GM21786 (cell line): ENCODE results near the gene ADGRL3.

Source experiments
- ATAC-seq: cut with Tn5 transposase; IDR thresholded peaks from one replicate; pipeline ENCODE4 v1.9.1; 2021; ENCODE audit not compliant: unreplicated experiment

Gene ADGRL3

DNA sequence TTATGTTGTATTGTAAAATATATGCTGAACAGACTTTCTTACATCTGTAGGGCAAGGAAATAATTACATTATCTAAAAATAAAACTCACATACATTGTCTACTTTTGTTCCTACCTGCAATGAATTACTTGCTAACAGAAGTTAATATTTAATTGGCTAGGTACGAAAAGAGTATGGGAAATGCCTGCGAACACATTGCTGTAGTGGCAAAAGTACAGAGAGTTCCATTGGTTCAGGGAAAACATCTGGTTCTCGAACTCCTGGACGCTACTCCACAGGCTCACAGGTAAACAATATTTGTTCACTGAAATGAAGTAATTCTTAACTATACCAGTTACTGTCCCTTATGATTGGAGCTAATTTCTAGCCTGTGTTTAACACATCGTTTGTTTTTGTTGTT, 837.4 kb downstream of the ADGRL3 start:
- no peak for ATAC-seq

DNA sequence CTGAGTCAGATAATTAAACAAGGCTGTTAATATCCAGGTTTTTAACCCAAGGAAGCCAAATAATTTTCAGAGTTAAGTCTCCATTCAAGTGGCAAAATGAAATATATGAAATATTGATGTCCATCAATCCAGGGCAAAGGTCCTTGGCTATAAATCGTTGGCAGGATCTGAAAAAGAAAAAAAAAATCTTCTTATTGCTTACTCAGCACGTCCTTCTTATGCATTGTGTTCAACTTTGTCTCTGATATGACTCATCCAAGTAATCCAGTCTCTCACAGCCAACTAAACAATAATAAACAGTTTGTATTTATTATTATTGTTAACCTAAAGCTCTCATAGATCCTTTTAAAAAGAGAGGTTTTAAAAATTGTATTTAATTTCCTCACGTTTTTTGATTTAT, 851.2 kb downstream of the ADGRL3 start:
- no peak for ATAC-seq

DNA sequence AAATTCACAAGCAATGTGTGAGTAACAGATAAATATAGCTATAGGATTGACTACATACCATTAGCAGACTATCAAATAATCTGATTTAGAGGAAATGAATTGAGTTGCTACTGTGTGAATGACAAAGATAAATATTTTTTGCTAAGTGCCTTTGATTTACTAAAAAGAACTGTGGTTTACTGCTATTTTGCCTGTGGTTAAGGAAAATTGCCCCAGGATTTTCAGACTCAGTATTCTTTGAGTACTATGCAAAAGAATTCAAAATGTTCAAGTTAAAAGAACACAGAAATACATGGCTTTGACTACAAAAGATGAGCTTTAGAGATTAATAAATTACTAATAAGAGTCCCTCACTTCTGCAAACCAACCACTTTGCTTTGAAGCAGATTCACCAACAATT, 853.8 kb downstream of the ADGRL3 start:
- no peak for ATAC-seq

DNA sequence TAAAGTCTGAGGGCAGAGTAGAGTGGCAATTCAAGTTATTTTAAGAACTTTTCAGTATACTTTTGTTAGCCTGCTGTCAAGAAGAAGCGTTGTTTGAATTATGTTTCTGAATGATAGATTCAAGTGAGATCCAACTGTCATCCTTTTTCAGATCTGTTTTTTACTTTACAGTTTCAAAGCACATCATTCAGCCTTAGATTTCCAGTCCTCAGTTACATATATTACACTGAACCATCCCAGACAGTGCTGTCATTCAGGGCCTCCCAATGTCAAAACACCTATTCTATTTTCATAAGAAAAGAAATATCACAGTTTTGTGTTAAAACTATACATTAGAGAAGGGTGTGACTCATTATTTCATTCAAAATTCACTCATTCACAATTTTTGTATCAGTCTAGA, 856.9 kb downstream of the ADGRL3 start:
- ATAC-seq, result no peak

DNA sequence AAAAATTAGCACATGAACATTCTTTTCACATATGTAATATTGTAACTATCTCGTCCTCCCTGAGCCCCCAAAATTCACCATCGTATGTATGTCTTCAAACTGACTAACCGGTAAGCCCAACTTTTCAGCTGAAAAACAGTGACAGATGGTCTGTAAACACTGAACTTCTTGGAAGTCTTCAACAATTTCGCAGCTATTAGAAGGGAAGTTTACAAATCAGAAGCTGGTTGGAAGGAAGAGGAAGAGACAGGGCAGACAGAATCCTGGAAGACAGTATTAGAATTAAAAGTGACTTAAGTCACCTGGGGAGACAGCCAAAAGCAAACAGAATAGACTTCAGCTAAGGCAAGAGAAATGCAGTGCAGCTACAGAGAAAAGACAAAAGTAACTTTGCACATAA, 858.4 kb downstream of the ADGRL3 start:
- ATAC-seq, result no peak

DNA sequence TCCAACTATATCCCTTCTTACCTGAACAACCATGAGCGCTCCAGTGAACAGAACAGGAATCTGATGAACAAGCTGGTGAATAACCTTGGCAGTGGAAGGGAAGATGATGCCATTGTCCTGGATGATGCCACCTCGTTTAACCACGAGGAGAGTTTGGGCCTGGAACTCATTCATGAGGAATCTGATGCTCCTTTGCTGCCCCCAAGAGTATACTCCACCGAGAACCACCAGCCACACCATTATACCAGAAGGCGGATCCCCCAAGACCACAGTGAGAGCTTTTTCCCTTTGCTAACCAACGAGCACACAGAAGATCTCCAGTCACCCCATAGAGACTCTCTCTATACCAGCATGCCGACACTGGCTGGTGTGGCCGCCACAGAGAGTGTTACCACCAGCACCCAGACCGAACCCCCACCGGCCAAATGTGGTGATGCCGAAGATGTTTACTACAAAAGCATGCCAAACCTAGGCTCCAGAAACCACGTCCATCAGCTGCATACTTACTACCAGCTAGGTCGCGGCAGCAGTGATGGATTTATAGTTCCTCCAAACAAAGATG, 870.2 kb downstream of the ADGRL3 start:
- ATAC-seq, result no peak

DNA sequence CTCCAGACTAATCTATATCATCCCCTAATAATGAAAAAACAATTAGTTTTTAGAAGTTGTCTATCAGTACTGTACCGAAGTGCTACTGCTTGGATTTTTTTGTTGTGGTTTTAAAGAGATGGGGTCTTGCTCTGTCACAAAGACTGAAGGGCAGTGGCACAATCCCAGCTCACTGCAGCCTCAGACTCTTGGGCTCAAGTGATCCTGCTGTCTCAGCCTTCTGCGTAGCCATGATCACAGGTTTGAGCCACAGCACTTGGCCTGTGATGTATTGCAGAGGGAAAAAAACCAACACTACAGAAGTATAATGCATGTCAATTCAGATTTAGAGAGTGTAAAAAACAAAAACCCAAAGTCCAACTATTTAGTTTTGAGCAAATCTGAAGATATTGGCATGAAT, 875.0 kb downstream of the ADGRL3 start:
- ATAC-seq, result no peak

DNA sequence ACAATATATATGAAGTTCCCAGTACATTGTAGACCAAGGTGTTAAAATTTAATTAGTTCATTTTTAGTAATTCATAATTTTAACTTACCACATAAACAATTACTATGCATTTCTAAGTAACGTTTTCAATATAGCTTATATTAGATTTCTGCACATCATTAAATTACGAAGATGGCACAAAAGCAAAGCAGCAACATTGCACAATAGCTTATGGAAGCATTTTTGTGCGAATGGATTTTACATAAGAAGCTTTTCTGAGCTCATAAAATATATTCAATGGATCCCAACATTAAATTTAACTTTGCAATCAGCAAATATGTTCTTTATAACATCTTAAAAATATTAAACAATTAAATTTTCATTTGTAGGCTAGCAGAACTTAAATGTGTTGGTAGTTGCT, 875.4 kb downstream of the ADGRL3 start:
- ATAC-seq, result no peak

DNA sequence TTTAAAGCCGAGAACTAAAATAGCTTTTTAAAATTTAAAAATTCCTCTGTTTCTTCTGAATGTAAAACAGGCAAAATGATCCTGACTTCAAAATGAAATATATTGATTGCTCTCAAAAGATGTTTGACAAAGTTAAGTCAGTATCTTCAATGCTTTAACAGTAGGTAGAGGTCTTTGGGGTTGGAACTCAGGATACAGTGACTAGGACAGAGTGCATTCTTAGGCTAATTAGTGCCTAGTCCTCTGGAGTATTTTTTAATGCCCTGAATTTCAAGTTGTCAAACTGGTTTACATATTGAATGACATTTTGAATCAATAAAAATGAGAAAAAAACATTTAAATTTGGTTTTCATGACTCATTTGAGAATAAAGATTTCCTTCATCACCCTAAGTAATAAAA, 877.3 kb downstream of the ADGRL3 start:
- no peak for ATAC-seq

DNA sequence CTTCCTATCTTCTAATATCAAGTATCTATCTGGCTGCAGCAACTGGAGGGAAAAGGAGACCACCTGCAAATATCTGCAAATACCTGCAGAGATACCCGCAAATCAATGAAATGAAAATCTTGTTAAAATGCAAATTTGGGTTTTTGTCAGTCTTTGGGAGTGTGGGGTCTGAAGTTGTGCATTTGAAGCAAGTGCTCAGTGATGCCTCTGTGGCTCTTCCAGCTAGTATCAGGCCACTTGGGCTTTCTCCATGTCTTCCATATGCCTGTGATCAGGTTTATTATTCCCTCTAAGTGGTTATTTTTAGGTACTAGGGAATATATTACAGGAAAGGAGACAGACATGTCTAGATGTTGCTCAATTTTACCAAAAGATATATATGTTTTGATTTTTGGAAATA, 880.3 kb downstream of the ADGRL3 start:
- ATAC-seq, result no peak

DNA sequence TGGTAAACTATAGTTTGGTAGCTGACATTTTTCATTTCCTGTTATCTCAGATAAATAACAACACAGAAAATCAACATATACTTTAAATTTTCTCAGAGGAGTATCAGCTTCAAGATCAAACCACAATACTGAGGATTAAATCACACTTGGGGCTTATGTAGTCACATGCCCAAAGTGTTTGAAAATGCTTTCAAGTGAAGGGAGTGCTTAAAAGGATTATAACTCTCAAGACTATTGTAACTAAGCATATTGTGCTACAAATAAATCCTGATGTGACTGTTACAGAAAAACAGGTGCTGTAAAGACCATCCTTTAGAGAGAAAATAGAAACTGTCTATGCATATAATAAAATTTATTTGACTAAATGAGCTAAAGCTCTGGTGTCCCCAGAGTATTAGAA, 887.6 kb downstream of the ADGRL3 start:
- no peak for ATAC-seq

DNA sequence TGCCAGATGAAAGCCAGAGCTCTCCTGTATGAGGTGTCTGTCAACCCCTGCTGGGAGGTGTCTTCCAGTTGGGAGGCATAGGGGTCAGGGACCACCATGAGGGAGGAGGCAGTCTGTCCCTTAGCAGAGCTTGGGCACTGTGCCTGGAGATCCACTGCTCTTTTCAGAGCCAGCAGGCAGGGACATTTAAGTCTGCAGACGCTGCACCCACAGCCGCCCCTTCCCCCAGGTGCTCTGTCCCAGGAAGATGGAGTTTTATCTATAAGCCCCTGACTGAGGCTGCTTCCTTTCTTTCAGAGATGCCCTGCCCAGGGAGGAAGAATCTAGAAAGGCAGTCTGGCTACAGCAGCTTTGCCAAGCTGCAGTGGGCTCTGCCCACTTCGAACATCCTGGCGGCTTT, 893.6 kb downstream of the ADGRL3 start:
- no peak for ATAC-seq

DNA sequence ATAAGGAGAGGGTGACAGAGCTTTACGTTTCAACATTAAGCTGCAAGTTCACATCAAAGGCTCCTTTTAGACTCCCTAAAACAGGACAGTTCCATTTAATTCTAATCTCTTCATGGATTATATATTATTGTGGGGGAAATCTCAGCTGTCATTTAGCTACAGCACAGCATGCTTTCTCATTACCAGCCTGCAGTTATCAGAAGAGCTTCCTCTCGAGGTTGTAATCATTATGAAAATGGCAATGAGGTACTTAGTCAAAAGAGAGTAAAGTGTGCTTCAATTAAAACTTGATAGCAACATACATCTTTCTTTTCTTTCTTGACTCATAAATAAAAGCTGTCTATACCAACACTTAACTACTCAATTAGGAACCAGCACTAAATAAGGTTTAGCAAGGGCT, 896.8 kb downstream of the ADGRL3 start:
- no peak for ATAC-seq

DNA sequence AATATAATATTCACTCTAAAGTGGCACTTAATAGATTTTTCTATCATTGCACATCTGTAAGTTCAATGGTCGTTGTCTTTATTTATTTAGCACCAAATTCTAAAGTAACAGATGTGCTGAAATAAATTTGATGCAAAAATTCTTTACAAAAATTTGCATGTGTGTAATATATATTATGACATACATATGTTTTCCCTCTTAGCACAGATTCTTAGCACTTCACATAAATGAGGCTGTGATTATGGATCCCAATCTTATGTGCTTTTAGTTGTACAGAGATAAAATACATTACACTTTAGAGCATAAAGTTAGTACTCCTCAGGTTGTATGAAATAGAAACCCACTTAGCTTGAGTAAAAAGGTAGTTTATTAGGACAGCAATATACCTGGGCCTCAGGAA, 915.1 kb downstream of the ADGRL3 start:
- no peak for ATAC-seq

DNA sequence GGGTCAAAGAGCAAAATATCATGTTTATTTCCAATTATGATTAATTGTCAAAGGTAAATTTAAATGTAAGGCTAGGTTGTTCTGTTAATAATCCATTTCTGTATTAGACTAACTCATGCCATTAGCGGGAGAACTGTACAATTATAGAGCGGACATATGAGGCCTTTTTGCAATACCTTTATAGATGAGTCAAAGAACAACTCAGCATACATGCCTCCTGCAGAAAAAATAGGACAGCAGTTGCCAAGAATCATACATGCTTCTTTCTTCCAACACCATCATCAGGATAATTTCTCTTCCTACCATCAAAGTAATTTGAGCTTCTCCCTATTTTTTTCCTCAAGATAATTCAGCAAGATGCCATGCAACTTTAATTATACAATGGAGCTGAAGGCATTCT, 917.8 kb downstream of the ADGRL3 start:
- no peak for ATAC-seq

DNA sequence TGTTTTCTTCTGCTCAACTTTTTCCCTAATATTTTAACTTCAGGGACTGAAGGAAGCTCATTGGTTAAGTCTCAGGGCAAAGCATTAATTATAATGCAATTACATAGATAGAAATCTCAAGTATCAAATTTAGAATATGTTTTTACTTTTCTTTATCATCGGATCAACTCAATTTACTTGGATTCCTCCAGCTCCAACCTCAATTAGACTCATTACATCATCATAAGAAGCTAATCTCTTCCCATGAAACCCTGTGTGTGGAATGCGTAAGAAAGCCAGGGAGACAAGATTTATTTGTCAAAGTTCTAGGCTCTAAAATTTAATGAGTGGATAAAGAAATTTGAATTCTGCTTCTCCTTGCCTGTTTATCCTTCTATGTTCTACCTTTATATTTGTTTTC, 918.4 kb downstream of the ADGRL3 start:
- no peak for ATAC-seq

DNA sequence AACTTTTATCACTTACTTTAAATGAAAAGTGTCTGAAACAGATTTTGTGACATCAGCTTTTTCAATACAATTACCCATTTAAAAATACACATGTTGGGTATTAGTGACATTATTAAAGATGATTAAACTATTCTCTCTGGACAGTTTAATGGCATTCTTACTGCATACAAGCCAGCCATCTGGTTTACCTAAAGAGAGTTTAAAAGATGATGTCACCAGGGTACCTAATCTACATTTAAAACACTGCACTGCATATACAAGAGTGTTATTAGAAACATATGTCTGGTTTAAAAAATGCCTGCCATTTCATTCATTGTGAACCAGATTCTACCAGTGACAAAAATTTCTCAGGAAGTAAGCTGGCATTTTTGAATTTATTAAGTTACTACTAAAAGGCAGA, 919.1 kb downstream of the ADGRL3 start:
- ATAC-seq, result no peak

DNA sequence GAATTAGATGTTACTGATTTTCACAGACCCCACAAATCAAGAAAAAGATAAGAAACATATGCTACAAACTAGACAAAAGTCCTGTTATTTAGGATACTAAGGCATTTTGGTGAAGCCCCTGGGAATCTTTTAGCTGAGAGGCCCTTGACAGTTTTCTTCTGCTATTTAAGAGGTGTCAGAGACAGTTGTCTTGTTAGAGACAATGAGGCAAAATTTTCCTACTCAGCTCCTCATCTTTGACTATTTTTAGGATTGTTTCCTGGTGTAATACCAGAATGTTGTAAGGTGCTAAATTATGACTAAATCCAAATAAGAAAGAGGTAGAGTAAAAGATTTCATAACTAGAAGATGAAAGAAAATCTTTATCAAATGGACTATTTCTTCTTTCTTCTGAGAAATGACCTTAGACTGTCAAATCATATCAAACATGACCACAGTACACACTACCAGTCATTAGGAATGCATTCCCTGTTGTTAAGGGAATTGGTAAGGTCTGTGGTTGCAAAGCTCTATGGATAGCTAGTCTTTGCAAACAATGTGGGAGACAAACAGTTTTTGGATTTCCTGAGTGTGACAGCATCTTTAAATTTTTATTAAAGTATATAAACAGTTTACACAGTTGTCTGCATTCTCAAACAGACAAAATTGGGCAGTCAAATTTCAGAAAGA, 926.1 kb downstream of the ADGRL3 start:
- ATAC-seq, result no peak
